Transverse colon (tissue), 4 donors: Measurements from ENCODE around the gene MYMK. TPM values are rescaled to one million over a fixed set of nuclear protein-coding genes. Genes with fewer than 3 reads are reported as not detected.
A peak's percentile ranks its signal among the peaks of the same experiment; 100 is the strongest.

Experiments
- DNase-seq: peaks from one replicate; pipeline ENCODE4 v3.0.0-alpha.2; 2019
- H3K27ac ChIP-seq, 4 donors: fragments of 200-600 bp; sonication (generic); 2 replicates each; pipeline ENCODE4 v1.5.1; 2016 to 2018; ENCODE audit warnings: inconsistent platforms in 4 of 4
- H3K27me3 ChIP-seq: fragments of 200-600 bp; sonication (generic); 2 replicates; pipeline ENCODE4 v1.5.1; 2017; ENCODE audit warnings: inconsistent platforms
- H3K36me3 ChIP-seq, 4 donors: fragments of 200-600 bp; sonication (generic); 2 replicates each; pipeline ENCODE4 v1.5.1; 2017 to 2019; ENCODE audit warnings: inconsistent platforms in 4 of 4
- H3K4me1 ChIP-seq, 4 donors: fragments of 200-600 bp; sonication (generic); 2 replicates each; pipeline ENCODE4 v1.5.1; 2017 to 2020; ENCODE audit warnings: inconsistent platforms in 4 of 4
- H3K4me3 ChIP-seq, 4 donors: fragments of 200-600 bp; sonication (generic); 1 replicate in 1 of 4; 2 replicates in 3 of 4; pipeline versions ENCODE4 v1.5.1 to v1.6.1; 2017 to 2019; ENCODE audit warnings: inconsistent platforms in 4 of 4
- H3K9me3 ChIP-seq, 2 donors: fragments of 200-600 bp; sonication (generic); 2 replicates each; pipeline ENCODE4 v1.5.1; 2017 to 2019; ENCODE audit warnings: inconsistent platforms in 2 of 2
- CTCF ChIP-seq, 5 experiments: fragments of 200-600 bp in 3 of 5; fragments of 450-650 bp in 2 of 5; sonication (generic) in 3 of 5; IDR thresholded peaks; 1 replicate in 2 of 5; 2 replicates in 3 of 5; pipeline ENCODE4 v1.5.1; 2016 to 2017; ENCODE audit warnings: antibody characterized with exemption in 5 of 5, inconsistent platforms in 3 of 5, mild to moderate bottlenecking in 2 of 5, moderate library complexity in 1 of 5
- EP300 ChIP-seq: sonication (generic); formaldehyde crosslinking; IDR thresholded peaks from one replicate; pipeline ENCODE4 v1.6.1; 2017; ENCODE audit warnings: antibody characterized with exemption, low read depth
- POLR2A ChIP-seq: fragments of 450-650 bp; IDR thresholded peaks from one replicate; pipeline ENCODE4 v1.6.1; 2016; ENCODE audit warnings: antibody characterized with exemption, mild to moderate bottlenecking, moderate library complexity
- POLR2AphosphoS5 ChIP-seq, 3 donors: sonication (generic); formaldehyde crosslinking; IDR thresholded peaks; one replicate each; pipeline ENCODE4 v1.6.1; 2016; ENCODE audit warnings: antibody characterized with exemption in 3 of 3
- WGBS, 2 donors: methylation state at CpG; one replicate each; pipeline ENCODE4 v1.1.5; 2018; ENCODE audit warnings: low coverage in 1 of 2; 5-methylcytosine and 5-hydroxymethylcytosine counted together
- in situ Hi-C, 4 donors: fragments of 200-750 bp; cut with MboI; loops; one replicate each; pipeline versions ENCODE4 v1.15.0 to v1.15.1; 2017; ENCODE audit warnings: low sequenced_read_pairs in 3 of 4, low pct_ligation_motif_present in 1 of 4, low pct_unique_long_range_greater_than_20kb in 1 of 4
- intact Hi-C: fragments of 100-400 bp; cut with DNase I; formaldehyde crosslinking; loops from one replicate; pipeline ENCODE4 v1.15.1; 2023; ENCODE audit warnings: low total_unique reads
- total RNA-seq, 4 donors: library from RNA; depleted of rRNA; stranded (reverse); fragments of >200 nt; gene quantifications; one replicate each; pipeline ENCODE4 v1.1.0, GENCODE V29; 2016

Gene MYMK
- total RNA-seq, 4 donors from 2014 or later = not detected

- no peak for DNase-seq
- intact Hi-C loops = no loop called here
- TF ChIP-seq CTCF (IDR thresholded peaks at IDR 0.05) (no peak), EP300 (no peak), POLR2A (no peak), POLR2AphosphoS5 (IDR thresholded peaks at IDR 0.05) (no peak)
- no peaks in the 10 kb centered on the region for H3K36me3 ChIP-seq
- no peak overlapping the region for H3K27ac ChIP-seq
- 91 to 93% methylated on average over 7 to 33 of the region's 33 CpGs for WGBS, 2 donors
- H3K4me1 ChIP-seq = peaks cover 3 to 22% (median 5%) of the 10 kb centered on the region in 4 donors
- H3K4me3 ChIP-seq = no peak overlapping the region
- H3K27me3 ChIP-seq = no peaks in the 10 kb centered on the region
- in situ Hi-C loops = no loop called here
- H3K9me3 ChIP-seq = no peaks in the 10 kb centered on the region
These were observed 43.4 kb upstream of the MYMK start for GRCh38 chr9:133568186-133568585.

DNA sequence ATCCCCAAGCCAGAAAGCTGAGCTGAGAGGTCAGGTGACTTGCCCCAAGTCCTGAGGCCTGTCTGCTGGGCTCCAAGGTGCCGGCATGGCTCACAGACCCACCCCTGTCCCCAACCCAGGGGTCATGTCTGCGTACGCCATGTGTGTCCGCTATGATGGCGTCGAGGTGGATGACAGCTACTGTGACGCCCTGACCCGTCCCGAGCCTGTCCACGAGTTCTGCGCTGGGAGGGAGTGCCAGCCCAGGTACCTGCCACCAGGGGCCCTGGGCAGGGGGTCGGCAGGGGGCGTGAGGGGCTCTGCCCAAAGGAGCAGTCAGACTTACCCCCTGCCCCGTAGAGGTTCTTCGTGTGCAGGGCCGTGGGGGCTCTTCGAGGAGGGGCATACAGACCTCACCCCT, 42.1 kb upstream of the MYMK start:
- no peaks in the 10 kb centered on the region for H3K9me3 ChIP-seq
- intact Hi-C loops = no loop called here
- 90% methylated on average over 12 of the region's 17 CpGs; no CpG with 5 or more reads in 1 of the 2 donors for WGBS, 2 donors
- H3K27me3 ChIP-seq = no peaks in the 10 kb centered on the region
- H3K36me3 ChIP-seq = no peaks in the 10 kb centered on the region
- in situ Hi-C loops = no loop called here
- peaks cover 7 to 18% (median 8%) of the 10 kb centered on the region in 4 donors for H3K4me1 ChIP-seq
- no peak overlapping the region for H3K4me3 ChIP-seq
- DNase-seq = no peak
- no peak overlapping the region for H3K27ac ChIP-seq
- TF ChIP-seq CTCF (IDR thresholded peaks at IDR 0.05) (no peak), POLR2AphosphoS5 (IDR thresholded peaks at IDR 0.05) (no peak), EP300 (no peak), POLR2A (no peak)

DNA sequence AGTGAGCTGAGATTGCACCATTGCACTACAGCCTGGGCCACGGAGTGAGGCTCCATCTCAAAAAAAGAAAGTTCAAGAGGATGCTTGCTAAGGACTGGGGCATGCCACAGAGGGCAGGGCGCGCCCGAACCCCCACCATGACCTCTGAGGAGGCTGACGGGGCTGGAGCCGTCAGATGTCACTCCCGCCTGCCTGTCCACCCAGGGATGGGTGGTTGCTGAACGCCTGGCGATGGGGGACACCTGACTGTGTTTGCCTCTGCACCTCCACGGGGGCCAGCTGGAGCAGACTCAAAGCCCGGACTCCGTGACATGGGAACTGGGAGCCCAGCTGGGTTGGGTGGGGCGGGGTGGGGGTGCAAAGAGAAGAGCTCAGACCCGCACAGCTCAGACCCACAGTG, 41.6 kb upstream of the MYMK start:
- intact Hi-C loops = no loop called here

GRCh38 chr9:133564451-133565116, 39.8 kb upstream of the MYMK start:
- TF ChIP-seq CTCF (IDR thresholded peaks at IDR 0.05) = peak in 1 of 5 experiments; percentile 34
- TF ChIP-seq POLR2AphosphoS5 (IDR thresholded peaks at IDR 0.05) = no peak
- no peak for TF ChIP-seq POLR2A
- Histone ChIP-seq H3K27me3 (no peaks in the 10 kb centered on the region), H3K27ac (peak overlapping the region; percentile 32 to 62 (median 48)), H3K9me3 (no peaks in the 10 kb centered on the region), H3K36me3 (no peaks in the 10 kb centered on the region), H3K4me3 (no peak overlapping the region), H3K4me1 (peaks cover 7 to 21% (median 9%) of the 10 kb centered on the region in 4 donors)
- intact Hi-C loops (no loop called here), in situ Hi-C loops (no loop called here)
- DNase-seq = no peak
- 86% methylated on average over 11 of the region's 11 CpGs; no CpG with 5 or more reads in 1 of the 2 donors for WGBS, 2 donors

More for the DNA sequence above, 41.6 kb upstream of the MYMK start:
- H3K4me3 ChIP-seq = no peak overlapping the region
- no peak for TF ChIP-seq EP300
- TF ChIP-seq POLR2A = no peak
- TF ChIP-seq POLR2AphosphoS5 (IDR thresholded peaks at IDR 0.05) = no peak
- TF ChIP-seq CTCF (IDR thresholded peaks at IDR 0.05) = no peak
- 40 to 97% methylated on average over 1 to 10 of the region's 14 CpGs for WGBS, 2 donors
- H3K9me3 ChIP-seq = no peaks in the 10 kb centered on the region
- H3K4me1 ChIP-seq = peaks cover 7 to 18% (median 8%) of the 10 kb centered on the region in 4 donors
- H3K36me3 ChIP-seq = no peaks in the 10 kb centered on the region
- DNase-seq = no peak
- in situ Hi-C loops = no loop called here
- no peak overlapping the region for H3K27ac ChIP-seq
- H3K27me3 ChIP-seq = no peaks in the 10 kb centered on the region
